Stomach (tissue), 8 donors: Measurements from ENCODE around the gene KCNIP3. TPM values are rescaled to one million over a fixed set of nuclear protein-coding genes. Genes with fewer than 3 reads are reported as not detected.

Experiments
- polyA plus RNA-seq, 3 donors: library from polyadenylated mRNA; stranded (reverse); fragments of 200-250 nt; gene quantifications; one replicate each; pipeline ENCODE4 v1.2.3, GENCODE V29; 2013
- total RNA-seq, 5 donors: library from RNA; depleted of rRNA; stranded (reverse); fragments of >200 nt; gene quantifications; one replicate each; pipeline versions ENCODE4 v1.1.0 to v1.2.3, GENCODE V29; 2014 to 2016
- donor health status: healthy with polysubstance abuse.
- donor health status: Bipolar disorder and iron deficiency.
- donor health status: healthy.

KCNIP3 gene
- total and polyA plus RNA-seq, 8 donors: 1.3 to 4.4 (median 2.7) TPM; not detected in 2

Other genes with a start within 250 kb of the KCNIP3 start
- 10 to 100 TPM; 28.6 to 75.2 (median 43.7) TPM for gene MRPS5, start 175.5 kb upstream of the KCNIP3 start, total RNA-seq
- gene MRPS5, start 175.5 kb upstream of the KCNIP3 start, polyA plus RNA-seq: 10 to 100 TPM; 44.5 to 78.2 (median 49.8) TPM
- 10 to 100 TPM in 3 of 5 donors, 1 to 10 TPM in 2; 6.4 to 37.5 (median 11.7) TPM for gene ZNF514, start 137.5 kb upstream of the KCNIP3 start, total RNA-seq
- gene ZNF514, start 137.5 kb upstream of the KCNIP3 start, polyA plus RNA-seq: 10 to 100 TPM in 1 of 3 donors, 1 to 10 TPM in 2; 5.7 to 12.6 (median 5.9) TPM
- 1 to 10 TPM in 4 of 5 donors, not detected in 1; 2.8 to 5.1 (median 3.8) TPM for gene ZNF2, start 131.5 kb upstream of the KCNIP3 start, total RNA-seq
- 1 to 10 TPM; 1.5 to 1.7 (median 1.5) TPM for gene ZNF2, start 131.5 kb upstream of the KCNIP3 start, polyA plus RNA-seq
- gene ZNF892, start 89.8 kb upstream of the KCNIP3 start, total RNA-seq: 10 to 100 TPM in 1 of 5 donors, 1 to 10 TPM in 4; 1.2 to 12.5 (median 4.2) TPM
- gene ZNF892, start 89.8 kb upstream of the KCNIP3 start, polyA plus RNA-seq: under 1 TPM in 2 of 3 donors, not detected in 1; 0.23 to 0.62 TPM
- 100 to 1,000 TPM in 1 of 5 donors, 10 to 100 TPM in 4; 18.4 to 370 (median 62.2) TPM for gene PROM2, start 22.9 kb upstream of the KCNIP3 start, total RNA-seq
- gene PROM2, start 22.9 kb upstream of the KCNIP3 start, polyA plus RNA-seq: 10 to 100 TPM in 2 of 3 donors, 1 to 10 TPM in 1; 6.0 to 22.3 (median 14.5) TPM
- gene FAHD2A, start 105.4 kb downstream of the KCNIP3 start, total RNA-seq: 10 to 100 TPM; 11.7 to 40.7 (median 14.3) TPM
- gene FAHD2A, start 105.4 kb downstream of the KCNIP3 start, polyA plus RNA-seq: 10 to 100 TPM; 26.2 to 31.1 (median 26.6) TPM
- gene TRIM43B, start 187.4 kb downstream of the KCNIP3 start, total RNA-seq: not detected
- gene TRIM43B, start 187.4 kb downstream of the KCNIP3 start, polyA plus RNA-seq: not detected